ENCODE measurements around the gene ARPC5.

DNA sequence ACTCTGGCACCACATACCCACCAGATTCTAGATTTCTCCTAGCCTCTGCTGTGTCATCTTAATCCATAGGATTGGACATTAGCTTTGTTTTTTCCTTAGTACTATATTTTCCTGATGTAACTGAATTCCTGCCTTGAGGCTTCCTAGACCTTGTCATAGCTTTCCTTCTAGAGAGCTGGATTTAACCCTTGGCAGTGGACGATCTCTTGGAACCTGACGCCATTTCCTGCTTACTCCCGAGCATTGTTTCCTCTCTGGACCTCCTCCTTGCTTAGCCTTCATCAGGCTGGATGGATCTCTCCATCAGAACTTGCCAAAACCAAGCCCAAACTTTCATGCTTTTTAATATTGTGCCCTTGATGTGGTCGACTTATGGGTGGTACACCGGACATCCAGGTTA, 16.0 kb upstream of the ARPC5 start:
- TF ChIP-seq, protein P1, sequence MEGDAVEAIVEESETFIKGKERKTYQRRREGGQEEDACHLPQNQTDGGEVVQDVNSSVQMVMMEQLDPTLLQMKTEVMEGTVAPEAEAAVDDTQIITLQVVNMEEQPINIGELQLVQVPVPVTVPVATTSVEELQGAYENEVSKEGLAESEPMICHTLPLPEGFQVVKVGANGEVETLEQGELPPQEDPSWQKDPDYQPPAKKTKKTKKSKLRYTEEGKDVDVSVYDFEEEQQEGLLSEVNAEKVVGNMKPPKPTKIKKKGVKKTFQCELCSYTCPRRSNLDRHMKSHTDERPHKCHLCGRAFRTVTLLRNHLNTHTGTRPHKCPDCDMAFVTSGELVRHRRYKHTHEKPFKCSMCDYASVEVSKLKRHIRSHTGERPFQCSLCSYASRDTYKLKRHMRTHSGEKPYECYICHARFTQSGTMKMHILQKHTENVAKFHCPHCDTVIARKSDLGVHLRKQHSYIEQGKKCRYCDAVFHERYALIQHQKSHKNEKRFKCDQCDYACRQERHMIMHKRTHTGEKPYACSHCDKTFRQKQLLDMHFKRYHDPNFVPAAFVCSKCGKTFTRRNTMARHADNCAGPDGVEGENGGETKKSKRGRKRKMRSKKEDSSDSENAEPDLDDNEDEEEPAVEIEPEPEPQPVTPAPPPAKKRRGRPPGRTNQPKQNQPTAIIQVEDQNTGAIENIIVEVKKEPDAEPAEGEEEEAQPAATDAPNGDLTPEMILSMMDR (IDR thresholded peaks at IDR 0.05) = no peak
- TF ChIP-seq POLR2A (IDR thresholded peaks at IDR 0.05) = no peak
